Neural cell (in vitro differentiated cells): ENCODE measurements around the gene SLC25A52. TPM values are rescaled to one million over a fixed set of nuclear protein-coding genes. Genes with fewer than 3 reads are reported as not detected.

ENCODE experiments used
- H2AFZ ChIP-seq: fragments of 200-600, 300-800 bp; sonication (generic), shearing (Covaris generic); 2 replicates; pipeline ENCODE4 v1.6.0; 2014; ENCODE audit warnings: low read depth, mild to moderate bottlenecking, antibody characterized with exemption, low read length, moderate library complexity
- H3F3A ChIP-seq: fragments of 200-600 bp; shearing (Covaris generic); 2 replicates; pipeline ENCODE4 v1.6.1; 2016; ENCODE audit warnings: mild to moderate bottlenecking, moderate library complexity, mixed read lengths, antibody characterized with exemption, low read length; ENCODE audit not compliant: insufficient read depth, poor library complexity, severe bottlenecking
- H3K27ac ChIP-seq: fragments of 200-600, 300-800 bp; sonication (generic), shearing (Covaris generic); 2 replicates; pipeline ENCODE4 v1.5.1; 2014; ENCODE audit warnings: mild to moderate bottlenecking, low read length, moderate library complexity
- H3K27me3 ChIP-seq: fragments of 300-800, 200-600 bp; sonication (generic), shearing (Covaris generic); 2 replicates; pipeline ENCODE4 v1.6.0; 2014; ENCODE audit warnings: mild to moderate bottlenecking, low read depth, low read length, moderate library complexity; ENCODE audit not compliant: insufficient read depth
- H3K36me3 ChIP-seq: fragments of 300-800, 200-600 bp; sonication (generic), shearing (Covaris generic); 2 replicates; pipeline ENCODE4 v1.5.1; 2014; ENCODE audit warnings: mild to moderate bottlenecking, antibody characterized with exemption, low read length, moderate library complexity; ENCODE audit not compliant: insufficient read depth
- H3K4me2 ChIP-seq: fragments of 300-800, 200-600 bp; sonication (generic), shearing (Covaris generic); 2 replicates; pipeline ENCODE4 v1.6.0; 2014; ENCODE audit warnings: mild to moderate bottlenecking, low read length
- H3K4me3 ChIP-seq: fragments of 300-800, 200-600 bp; sonication (generic), shearing (Covaris generic); 2 replicates; pipeline ENCODE4 v1.5.1; 2014; ENCODE audit warnings: mild to moderate bottlenecking, low read length, moderate library complexity
- H3K79me2 ChIP-seq: fragments of 200-600 bp; shearing (Covaris generic); replicated peaks from 2 replicates; pipeline ENCODE4 v1.6.0; 2014; ENCODE audit warnings: mild to moderate bottlenecking, low read length, moderate library complexity; ENCODE audit not compliant: insufficient read depth
- H3K9ac ChIP-seq: fragments of 300-800, 200-600 bp; sonication (generic), shearing (Covaris generic); 2 replicates; pipeline ENCODE4 v1.6.1; 2016; ENCODE audit warnings: mild to moderate bottlenecking, low read length, mixed read lengths
- H3K9me2 ChIP-seq: fragments of 200-600 bp; shearing (Covaris generic); 2 replicates; pipeline ENCODE4 v1.6.1; 2016; ENCODE audit warnings: mild to moderate bottlenecking, low read length, mixed read lengths; ENCODE audit not compliant: insufficient read depth
- H3K9me3 ChIP-seq: fragments of 200-600, 300-800 bp; sonication (generic), shearing (Covaris generic); 2 replicates; pipeline ENCODE4 v1.6.1; 2016; ENCODE audit warnings: mild to moderate bottlenecking, mixed run types, low read length, moderate library complexity, mixed read lengths
- H4K20me1 ChIP-seq: fragments of 200-600 bp; shearing (Covaris generic); 2 replicates; pipeline ENCODE4 v1.6.1; 2016; ENCODE audit warnings: mild to moderate bottlenecking, mixed run types; ENCODE audit not compliant: insufficient read depth
- EP300 ChIP-seq: fragments of 450-650 bp; conservative IDR thresholded peaks from 2 replicates; pipeline ENCODE4 v1.6.1; 2014; ENCODE audit warnings: antibody characterized with exemption, mild to moderate bottlenecking, moderate library complexity; ENCODE audit not compliant: poor library complexity, severe bottlenecking
- EZH2 ChIP-seq: fragments of 200-600, 300-800 bp; shearing (Covaris generic), sonication (generic); IDR thresholded peaks from 2 replicates; pipeline ENCODE4 v1.6.1; 2014; ENCODE audit warnings: antibody characterized with exemption, low read length, borderline replicate concordance, mild to moderate bottlenecking; ENCODE audit not compliant: insufficient read depth, poor library complexity, severe bottlenecking
- MXI1 ChIP-seq: fragments of 450-650 bp; conservative IDR thresholded peaks from 2 replicates; pipeline ENCODE4 v1.6.1; 2014; ENCODE audit warnings: antibody characterized with exemption, mild to moderate bottlenecking; ENCODE audit not compliant: poor library complexity, severe bottlenecking
- POLR2AphosphoS5 ChIP-seq: IDR thresholded peaks from 2 replicates; pipeline ENCODE4 v1.6.1; 2012
- RAD21 ChIP-seq: fragments of 450-650 bp; conservative IDR thresholded peaks from 2 replicates; pipeline ENCODE4 v1.6.1; 2014; ENCODE audit warnings: antibody characterized with exemption, mild to moderate bottlenecking, moderate library complexity
- SMC3 ChIP-seq: fragments of 450-650 bp; conservative IDR thresholded peaks from 2 replicates; pipeline ENCODE4 v1.6.1; 2014; ENCODE audit warnings: antibody characterized with exemption, mild to moderate bottlenecking, moderate library complexity; ENCODE audit not compliant: poor library complexity
- TAF1 ChIP-seq: IDR thresholded peaks from 2 replicates; pipeline ENCODE4 v1.6.1; 2012; ENCODE audit warnings: low read depth
- polyA plus RNA-seq: library from polyadenylated mRNA; depleted of rRNA; stranded (reverse); fragments of >200 nt; gene quantifications from 2 replicates; pipeline ENCODE4 v1.2.3, GENCODE V29; 2014
- TF ChIP-seq, protein P1 (sequence below): fragments of 450-650 bp; IDR thresholded peaks from 2 replicates; pipeline ENCODE4 v1.5.1; 2014; ENCODE audit warnings: antibody characterized with exemption, mild to moderate bottlenecking, moderate library complexity; ENCODE audit not compliant: poor library complexity, severe bottlenecking
- TF ChIP-seq, protein P2 (sequence below): IDR thresholded peaks from 2 replicates; pipeline ENCODE4 v1.6.1; 2012; ENCODE audit warnings: borderline replicate concordance

SLC25A52 gene
- polyA plus RNA-seq, 1 donor from 2014 or later: not detected

DNA sequence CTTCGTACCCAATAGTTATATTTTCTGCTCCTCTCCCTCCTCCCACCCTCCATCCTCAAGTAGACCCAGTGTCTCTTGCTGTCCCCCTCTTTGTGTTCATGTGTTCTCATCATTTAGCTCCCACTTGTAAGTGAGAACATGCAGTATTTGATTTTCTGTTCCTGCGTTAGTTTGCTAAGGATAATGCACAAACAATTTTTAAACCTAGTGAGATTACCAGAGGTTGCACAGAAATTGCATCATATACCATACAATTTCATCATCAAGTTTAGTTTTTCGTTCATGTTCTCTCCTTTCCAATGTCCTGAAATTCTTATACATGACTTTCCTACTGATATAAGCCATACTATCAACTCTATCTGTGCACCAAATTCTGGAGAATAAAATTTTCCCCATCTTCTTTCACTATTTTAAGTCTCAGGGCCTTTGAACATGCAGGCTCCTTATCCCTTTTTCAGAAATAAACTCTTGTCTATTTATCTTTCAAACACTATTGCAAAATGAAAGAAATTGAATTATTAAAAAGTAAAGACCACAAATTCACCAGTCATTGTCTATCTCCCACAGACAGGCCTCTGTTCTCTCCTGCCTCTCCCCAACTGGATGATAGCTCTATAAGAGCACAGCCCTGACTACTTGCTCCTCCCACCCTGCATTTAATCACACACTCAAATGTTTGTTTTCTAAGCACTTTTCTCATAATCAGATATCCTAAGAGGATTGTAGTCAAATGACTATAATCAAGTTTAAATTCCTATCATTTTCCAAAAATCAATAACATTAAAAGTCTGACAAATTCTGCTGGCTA, 49.1 kb downstream of the SLC25A52 start:
- H3K36me3 ChIP-seq: no peaks in the 10 kb centered on the region
- H3K4me3 ChIP-seq: no peak overlapping the region
- H3K9ac ChIP-seq: no peak overlapping the region
- no peak overlapping the region for H2AFZ ChIP-seq
- no peaks in the 10 kb centered on the region for H3K79me2 ChIP-seq
- H3K27ac ChIP-seq: no peak overlapping the region
- no peaks in the 10 kb centered on the region for H3K9me2 ChIP-seq
- H3K4me2 ChIP-seq: no peak overlapping the region
- TF ChIP-seq EZH2 (no peak), TAF1 (no peak), SMC3 (no peak), POLR2AphosphoS5 (no peak), MXI1 (no peak), RAD21 (no peak), EP300 (no peak)
- TF ChIP-seq, protein P1, sequence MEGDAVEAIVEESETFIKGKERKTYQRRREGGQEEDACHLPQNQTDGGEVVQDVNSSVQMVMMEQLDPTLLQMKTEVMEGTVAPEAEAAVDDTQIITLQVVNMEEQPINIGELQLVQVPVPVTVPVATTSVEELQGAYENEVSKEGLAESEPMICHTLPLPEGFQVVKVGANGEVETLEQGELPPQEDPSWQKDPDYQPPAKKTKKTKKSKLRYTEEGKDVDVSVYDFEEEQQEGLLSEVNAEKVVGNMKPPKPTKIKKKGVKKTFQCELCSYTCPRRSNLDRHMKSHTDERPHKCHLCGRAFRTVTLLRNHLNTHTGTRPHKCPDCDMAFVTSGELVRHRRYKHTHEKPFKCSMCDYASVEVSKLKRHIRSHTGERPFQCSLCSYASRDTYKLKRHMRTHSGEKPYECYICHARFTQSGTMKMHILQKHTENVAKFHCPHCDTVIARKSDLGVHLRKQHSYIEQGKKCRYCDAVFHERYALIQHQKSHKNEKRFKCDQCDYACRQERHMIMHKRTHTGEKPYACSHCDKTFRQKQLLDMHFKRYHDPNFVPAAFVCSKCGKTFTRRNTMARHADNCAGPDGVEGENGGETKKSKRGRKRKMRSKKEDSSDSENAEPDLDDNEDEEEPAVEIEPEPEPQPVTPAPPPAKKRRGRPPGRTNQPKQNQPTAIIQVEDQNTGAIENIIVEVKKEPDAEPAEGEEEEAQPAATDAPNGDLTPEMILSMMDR: no peak
- TF ChIP-seq, protein P2, sequence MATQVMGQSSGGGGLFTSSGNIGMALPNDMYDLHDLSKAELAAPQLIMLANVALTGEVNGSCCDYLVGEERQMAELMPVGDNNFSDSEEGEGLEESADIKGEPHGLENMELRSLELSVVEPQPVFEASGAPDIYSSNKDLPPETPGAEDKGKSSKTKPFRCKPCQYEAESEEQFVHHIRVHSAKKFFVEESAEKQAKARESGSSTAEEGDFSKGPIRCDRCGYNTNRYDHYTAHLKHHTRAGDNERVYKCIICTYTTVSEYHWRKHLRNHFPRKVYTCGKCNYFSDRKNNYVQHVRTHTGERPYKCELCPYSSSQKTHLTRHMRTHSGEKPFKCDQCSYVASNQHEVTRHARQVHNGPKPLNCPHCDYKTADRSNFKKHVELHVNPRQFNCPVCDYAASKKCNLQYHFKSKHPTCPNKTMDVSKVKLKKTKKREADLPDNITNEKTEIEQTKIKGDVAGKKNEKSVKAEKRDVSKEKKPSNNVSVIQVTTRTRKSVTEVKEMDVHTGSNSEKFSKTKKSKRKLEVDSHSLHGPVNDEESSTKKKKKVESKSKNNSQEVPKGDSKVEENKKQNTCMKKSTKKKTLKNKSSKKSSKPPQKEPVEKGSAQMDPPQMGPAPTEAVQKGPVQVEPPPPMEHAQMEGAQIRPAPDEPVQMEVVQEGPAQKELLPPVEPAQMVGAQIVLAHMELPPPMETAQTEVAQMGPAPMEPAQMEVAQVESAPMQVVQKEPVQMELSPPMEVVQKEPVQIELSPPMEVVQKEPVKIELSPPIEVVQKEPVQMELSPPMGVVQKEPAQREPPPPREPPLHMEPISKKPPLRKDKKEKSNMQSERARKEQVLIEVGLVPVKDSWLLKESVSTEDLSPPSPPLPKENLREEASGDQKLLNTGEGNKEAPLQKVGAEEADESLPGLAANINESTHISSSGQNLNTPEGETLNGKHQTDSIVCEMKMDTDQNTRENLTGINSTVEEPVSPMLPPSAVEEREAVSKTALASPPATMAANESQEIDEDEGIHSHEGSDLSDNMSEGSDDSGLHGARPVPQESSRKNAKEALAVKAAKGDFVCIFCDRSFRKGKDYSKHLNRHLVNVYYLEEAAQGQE: no peak
- H3K9me3 ChIP-seq: no peaks in the 10 kb centered on the region
- H3F3A ChIP-seq: no peaks in the 10 kb centered on the region
- no peaks in the 10 kb centered on the region for H4K20me1 ChIP-seq
- no peaks in the 10 kb centered on the region for H3K27me3 ChIP-seq

DNA sequence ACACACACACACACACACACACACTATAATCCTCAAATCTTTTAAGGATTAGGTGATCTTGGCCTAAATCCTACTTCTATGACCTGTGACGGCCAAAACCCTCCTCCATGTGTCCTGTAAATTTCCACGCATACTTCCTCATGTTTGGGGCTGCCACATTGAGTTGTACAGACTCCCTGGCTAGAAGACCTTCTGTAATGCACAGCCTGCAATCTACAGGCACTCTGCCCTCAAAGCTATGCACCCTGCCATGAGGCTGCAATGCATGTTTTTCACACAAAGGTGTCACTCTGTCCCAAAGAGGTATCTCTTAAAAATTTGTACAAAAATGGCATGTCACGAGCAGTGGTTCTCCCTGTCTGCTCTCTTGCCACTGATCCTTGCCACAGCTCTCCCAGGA, 49.9 kb downstream of the SLC25A52 start:
- Histone ChIP-seq H4K20me1 (no peaks in the 10 kb centered on the region), H2AFZ (no peak overlapping the region)
- TF ChIP-seq TAF1 (no peak), EZH2 (no peak), SMC3 (no peak), EP300 (no peak), RAD21 (no peak), POLR2AphosphoS5 (no peak), MXI1 (no peak)
- TF ChIP-seq, protein P2: no peak
- TF ChIP-seq, protein P1: no peak

More for the DNA sequence above, 49.9 kb downstream of the SLC25A52 start:
- Histone ChIP-seq H3K4me2 (no peak overlapping the region), H3K4me3 (no peak overlapping the region), H3K9me2 (no peaks in the 10 kb centered on the region), H3K79me2 (no peaks in the 10 kb centered on the region), H3K27me3 (no peaks in the 10 kb centered on the region), H3K9ac (no peak overlapping the region), H3K36me3 (no peaks in the 10 kb centered on the region), H3F3A (no peaks in the 10 kb centered on the region), H3K9me3 (no peaks in the 10 kb centered on the region), H3K27ac (no peak overlapping the region)
